LNCaP clone FGC (cell line): ENCODE measurements around the gene PCDHGA8.
"Not testable (repeated sequence)": the region's sequence is repeated elsewhere in the genome, so short reads cannot be mapped to it uniquely, and the experiment has no call there.

ENCODE experiments used
- DNase-seq: peaks from one replicate; pipeline ENCODE4 v3.0.0-alpha.2; 2011; ENCODE audit warnings: low read depth
- H3K4me3 ChIP-seq: 2 replicates; pipeline ENCODE4 v1.5.1; 2011; ENCODE audit warnings: mild to moderate bottlenecking, low read depth, low read length, control low read depth
- TF ChIP-seq, protein P1 (sequence below): IDR thresholded peaks from 2 replicates; pipeline ENCODE4 v1.5.1; 2012; ENCODE audit warnings: mild to moderate bottlenecking; ENCODE audit not compliant: control insufficient read depth, insufficient read depth; ENCODE audit errors: extremely low read depth

The PCDHGA8 gene

GRCh38 chr5:141431286-141431685 is 38.9 kb downstream of the PCDHGA8 start:
- DNase-seq = no peak
- no peak overlapping the region; the same call in 1 of the 2 replicates for H3K4me3 ChIP-seq
- TF ChIP-seq, protein P1, sequence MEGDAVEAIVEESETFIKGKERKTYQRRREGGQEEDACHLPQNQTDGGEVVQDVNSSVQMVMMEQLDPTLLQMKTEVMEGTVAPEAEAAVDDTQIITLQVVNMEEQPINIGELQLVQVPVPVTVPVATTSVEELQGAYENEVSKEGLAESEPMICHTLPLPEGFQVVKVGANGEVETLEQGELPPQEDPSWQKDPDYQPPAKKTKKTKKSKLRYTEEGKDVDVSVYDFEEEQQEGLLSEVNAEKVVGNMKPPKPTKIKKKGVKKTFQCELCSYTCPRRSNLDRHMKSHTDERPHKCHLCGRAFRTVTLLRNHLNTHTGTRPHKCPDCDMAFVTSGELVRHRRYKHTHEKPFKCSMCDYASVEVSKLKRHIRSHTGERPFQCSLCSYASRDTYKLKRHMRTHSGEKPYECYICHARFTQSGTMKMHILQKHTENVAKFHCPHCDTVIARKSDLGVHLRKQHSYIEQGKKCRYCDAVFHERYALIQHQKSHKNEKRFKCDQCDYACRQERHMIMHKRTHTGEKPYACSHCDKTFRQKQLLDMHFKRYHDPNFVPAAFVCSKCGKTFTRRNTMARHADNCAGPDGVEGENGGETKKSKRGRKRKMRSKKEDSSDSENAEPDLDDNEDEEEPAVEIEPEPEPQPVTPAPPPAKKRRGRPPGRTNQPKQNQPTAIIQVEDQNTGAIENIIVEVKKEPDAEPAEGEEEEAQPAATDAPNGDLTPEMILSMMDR = no peak

- not testable (repeated sequence) for DNase-seq, H3K4me3 ChIP-seq
These were observed 39.9 kb downstream of the PCDHGA8 start for GRCh38 chr5:141432308-141432707.

GRCh38 chr5:141432726-141433125 is 40.3 kb downstream of the PCDHGA8 start:
- not testable (repeated sequence) for H3K4me3 ChIP-seq, DNase-seq

DNA sequence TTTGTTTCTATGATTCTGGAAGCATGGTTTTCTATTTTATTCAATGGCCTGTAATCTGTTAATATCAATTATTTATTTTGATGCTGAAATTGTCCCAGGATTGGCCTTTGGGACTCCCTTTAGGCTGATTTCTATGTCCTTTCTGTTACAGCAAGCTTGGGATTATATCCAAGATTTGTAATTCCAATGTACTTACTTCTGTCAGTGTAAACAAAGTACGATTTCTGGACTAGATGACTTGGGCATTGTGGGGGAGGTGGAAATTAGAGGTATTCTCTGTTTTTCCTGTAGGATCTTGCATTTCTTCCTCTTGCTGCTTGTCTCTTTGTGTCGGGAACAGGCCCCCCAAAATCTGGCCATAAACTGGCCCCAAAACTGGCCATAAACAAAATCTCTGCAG is 41.6 kb downstream of the PCDHGA8 start:
- no peak overlapping the region for H3K4me3 ChIP-seq
- DNase-seq = no peak
- TF ChIP-seq, protein P1 = no peak

DNA sequence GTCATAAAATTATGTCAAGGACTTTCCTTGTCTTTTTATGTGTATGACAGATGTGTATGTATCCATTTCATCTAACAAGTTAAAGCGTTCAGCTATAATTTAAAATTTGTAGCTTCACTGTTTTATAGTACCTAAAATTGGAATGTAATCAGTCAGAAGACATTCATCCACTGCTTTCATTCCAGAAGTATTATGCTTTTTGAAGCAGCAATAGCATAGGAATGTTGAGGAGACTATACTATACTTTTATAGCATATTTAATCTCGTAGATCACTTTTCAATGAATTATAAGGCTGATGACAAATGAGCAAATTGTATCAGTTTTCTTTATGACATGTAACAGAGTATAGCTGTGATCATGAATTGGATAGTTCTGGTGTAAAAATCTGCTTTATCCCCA is 44.8 kb downstream of the PCDHGA8 start:
- DNase-seq = no peak
- TF ChIP-seq, protein P1 = no peak
- H3K4me3 ChIP-seq = no peak overlapping the region

- no peak overlapping the region for H3K4me3 ChIP-seq
- TF ChIP-seq, protein P1 = no peak
- no peak for DNase-seq
These were observed 47.1 kb downstream of the PCDHGA8 start for GRCh38 chr5:141439411-141440141.

DNA sequence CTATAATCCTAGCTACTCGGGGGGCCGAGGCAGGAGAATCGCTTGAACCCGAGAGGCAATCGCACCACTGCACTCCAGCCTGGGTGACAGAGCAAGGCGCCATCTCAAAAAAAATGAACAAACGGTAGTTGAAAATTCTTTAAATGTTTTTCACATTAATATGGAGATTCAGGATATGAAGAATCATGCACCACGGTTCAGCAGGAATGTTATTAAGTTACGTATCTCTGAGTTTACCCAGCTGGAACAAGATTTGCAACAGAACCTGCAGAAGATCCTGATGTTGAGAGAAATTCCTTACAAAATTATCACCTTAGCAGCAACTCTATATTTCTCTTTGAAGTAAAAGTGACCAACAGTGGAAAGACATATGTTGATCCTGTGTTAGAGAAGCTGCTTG is 47.9 kb downstream of the PCDHGA8 start:
- TF ChIP-seq, protein P1 = no peak
- no peak for DNase-seq
- H3K4me3 ChIP-seq = no peak overlapping the region

DNA sequence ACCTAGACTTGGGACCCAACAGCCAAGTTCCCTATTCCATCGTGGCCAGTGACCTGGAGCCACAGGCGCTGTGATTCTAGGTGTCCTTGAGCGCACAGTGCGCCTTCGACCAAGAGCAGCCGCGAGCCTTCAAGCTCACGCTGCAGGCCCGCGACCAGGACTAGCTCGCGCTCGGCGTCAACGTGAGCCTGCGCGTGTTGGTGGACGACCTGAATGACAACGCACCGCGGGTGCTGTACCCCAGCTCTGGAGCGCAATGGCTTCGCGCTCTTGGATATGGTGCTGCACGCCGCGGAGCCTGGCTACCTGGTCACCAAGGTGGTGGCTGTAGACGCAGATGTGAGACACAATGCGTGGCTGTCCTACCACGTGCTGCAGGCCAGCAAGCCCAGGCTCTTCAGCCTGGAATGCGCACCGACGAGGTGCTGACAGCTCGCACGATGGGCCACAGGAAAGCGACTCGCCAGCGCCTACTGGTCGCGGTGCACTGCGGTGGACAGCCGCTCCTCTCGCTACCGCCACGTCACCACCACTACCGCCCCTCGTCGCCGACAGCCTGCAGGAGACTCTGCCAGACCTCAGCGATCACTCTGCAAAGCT is 49.2 kb downstream of the PCDHGA8 start:
- DNase-seq = no peak
- no peak overlapping the region for H3K4me3 ChIP-seq
- TF ChIP-seq, protein P1 = no peak
